ENCODE data around the gene F2R.

F2R gene

DNA sequence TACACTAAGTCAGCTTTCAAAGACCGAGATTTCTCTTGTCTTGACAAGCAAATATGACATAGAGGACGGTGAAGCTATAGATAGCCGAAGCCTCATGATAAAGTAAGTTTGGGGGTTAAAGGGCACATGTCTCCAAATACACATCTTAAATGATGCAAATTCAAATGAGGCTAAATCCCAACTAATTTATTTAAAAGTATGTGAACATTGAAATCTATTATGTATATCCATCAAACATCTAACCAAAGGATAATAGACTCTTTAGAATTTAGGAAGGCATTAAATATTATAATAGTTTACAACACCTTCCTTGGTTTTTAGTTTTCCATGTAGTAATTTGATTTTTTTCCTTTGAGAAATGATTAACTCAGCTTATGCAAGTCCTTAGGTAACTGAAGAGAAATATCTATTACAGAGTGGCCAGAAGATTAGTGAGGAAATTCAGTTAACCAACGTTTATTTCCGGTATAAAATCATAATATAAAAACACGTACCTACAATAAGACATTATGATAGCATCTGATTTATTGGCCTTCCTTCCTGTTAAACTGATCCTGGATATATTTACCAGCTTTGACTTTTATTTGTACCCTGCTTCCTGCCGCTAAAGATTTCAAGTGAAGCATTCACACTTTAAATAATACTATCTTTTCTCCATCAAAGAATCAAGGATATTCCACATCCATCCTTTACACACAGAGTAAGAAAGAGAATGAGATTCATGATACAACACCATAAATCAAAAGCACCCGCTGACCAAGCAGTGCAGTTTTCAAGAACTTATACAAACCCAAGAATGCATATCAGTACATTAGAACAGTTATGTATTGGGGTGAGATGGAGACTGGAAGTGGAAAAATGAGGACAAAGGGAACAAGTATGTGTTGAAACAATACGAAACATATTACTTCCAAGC, 31.9 kb upstream of the F2R start:
- TF ChIP-seq, protein P1, sequence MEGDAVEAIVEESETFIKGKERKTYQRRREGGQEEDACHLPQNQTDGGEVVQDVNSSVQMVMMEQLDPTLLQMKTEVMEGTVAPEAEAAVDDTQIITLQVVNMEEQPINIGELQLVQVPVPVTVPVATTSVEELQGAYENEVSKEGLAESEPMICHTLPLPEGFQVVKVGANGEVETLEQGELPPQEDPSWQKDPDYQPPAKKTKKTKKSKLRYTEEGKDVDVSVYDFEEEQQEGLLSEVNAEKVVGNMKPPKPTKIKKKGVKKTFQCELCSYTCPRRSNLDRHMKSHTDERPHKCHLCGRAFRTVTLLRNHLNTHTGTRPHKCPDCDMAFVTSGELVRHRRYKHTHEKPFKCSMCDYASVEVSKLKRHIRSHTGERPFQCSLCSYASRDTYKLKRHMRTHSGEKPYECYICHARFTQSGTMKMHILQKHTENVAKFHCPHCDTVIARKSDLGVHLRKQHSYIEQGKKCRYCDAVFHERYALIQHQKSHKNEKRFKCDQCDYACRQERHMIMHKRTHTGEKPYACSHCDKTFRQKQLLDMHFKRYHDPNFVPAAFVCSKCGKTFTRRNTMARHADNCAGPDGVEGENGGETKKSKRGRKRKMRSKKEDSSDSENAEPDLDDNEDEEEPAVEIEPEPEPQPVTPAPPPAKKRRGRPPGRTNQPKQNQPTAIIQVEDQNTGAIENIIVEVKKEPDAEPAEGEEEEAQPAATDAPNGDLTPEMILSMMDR (IDR thresholded peaks at IDR 0.05; ENCODE audit: low read depth, low read length, missing control alignments), result no peak
- in situ Hi-C loops (cut with HindIII; ENCODE audit: low sequenced_read_pairs), result no loop called here
- no peak overlapping the region for H3K4me3 ChIP-seq (ENCODE audit: low read depth, low read length)
- DNase-seq (ENCODE audit: low read depth), result no peak

DNA sequence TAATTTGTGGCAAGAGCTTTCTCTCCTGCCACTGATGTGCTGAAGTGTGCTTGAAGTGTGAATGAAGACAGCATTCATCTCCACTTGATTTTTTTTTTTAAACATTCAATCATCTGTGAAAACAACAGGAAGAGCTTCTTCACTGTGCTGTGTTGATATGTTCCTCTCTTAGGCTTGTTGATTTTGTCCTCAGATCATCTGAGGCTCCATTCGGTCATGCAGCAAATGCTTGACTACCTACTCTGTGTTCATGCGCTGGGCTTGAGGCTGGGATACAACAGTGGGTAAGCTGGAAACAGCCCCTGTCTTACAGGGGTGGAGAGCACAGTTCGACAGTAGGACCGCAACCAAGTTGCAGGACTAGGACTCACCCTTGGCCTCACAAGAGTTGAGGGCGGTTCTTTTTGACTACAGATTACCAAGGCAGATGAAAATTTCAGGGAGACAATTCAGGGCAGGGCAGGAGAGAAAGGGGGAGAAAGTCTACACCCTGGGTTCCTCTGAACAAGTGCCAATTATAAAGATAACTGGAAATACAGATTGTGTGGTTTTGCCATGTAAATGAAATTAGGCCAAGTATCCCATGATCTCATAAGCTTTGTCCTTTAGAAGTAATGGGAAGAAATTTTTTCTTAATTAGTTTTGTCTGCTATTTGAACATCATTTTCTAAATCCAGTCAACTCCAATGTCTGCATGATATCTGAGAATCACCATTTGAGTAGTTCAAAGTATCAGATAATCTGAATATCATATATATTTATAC, 31.0 kb upstream of the F2R start:
- no peak overlapping the region for H3K4me3 ChIP-seq (ENCODE audit: low read depth, low read length)
- no peak for DNase-seq (ENCODE audit: low read depth)
- in situ Hi-C loops (cut with HindIII; ENCODE audit: low sequenced_read_pairs), result no loop called here
- TF ChIP-seq, protein P1 (IDR thresholded peaks at IDR 0.05; ENCODE audit: low read depth, low read length, missing control alignments), result no peak

DNA sequence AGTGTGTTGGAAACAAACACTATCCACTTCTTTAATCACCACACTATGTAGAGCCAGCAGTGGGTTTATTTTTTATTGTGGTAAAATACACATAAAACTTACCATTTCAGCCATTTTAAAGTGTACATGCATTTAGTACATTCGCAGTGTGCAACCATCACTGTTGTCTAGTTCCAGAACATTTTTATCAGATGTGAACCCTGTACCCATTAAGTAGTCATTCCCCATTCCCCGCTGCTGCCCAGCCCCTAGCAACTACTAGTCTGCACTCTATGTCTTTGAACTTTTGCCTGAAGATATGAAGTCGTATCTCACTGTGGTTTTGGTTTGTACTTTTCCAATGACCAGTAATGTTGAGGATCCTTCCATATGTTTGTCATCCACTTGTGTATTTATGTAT, 30.2 kb upstream of the F2R start:
- no peak overlapping the region for H3K4me3 ChIP-seq (ENCODE audit: low read depth, low read length)
- in situ Hi-C loops (cut with HindIII; ENCODE audit: low sequenced_read_pairs), result no loop called here
- no peak for DNase-seq (ENCODE audit: low read depth)
- TF ChIP-seq, protein P1 (IDR thresholded peaks at IDR 0.05; ENCODE audit: low read depth, low read length, missing control alignments), result no peak

DNA sequence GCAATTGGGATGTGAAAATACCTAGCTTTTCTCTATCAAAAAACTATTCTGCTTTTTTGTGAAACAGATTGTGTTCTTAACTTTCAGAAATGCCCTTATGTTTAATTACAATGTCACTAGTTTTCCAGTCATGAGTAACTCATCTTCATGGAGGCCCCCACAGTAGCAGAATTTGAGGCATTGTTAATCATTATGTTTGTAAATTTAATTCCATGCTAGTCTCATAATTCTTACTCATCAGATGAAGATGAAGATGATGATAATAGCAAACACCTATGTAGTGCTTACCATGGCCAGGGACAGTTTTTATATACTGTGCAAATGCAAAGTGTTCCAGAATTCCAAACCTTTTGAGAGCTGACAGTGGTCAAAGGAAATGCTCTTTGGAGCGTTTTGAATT, 27.7 kb upstream of the F2R start:
- in situ Hi-C loops (cut with HindIII; ENCODE audit: low sequenced_read_pairs), result no loop called here
- no peak for DNase-seq (ENCODE audit: low read depth)
- H3K4me3 ChIP-seq (ENCODE audit: low read depth, low read length), result no peak overlapping the region
- TF ChIP-seq, protein P1 (IDR thresholded peaks at IDR 0.05; ENCODE audit: low read depth, low read length, missing control alignments), result no peak

DNA sequence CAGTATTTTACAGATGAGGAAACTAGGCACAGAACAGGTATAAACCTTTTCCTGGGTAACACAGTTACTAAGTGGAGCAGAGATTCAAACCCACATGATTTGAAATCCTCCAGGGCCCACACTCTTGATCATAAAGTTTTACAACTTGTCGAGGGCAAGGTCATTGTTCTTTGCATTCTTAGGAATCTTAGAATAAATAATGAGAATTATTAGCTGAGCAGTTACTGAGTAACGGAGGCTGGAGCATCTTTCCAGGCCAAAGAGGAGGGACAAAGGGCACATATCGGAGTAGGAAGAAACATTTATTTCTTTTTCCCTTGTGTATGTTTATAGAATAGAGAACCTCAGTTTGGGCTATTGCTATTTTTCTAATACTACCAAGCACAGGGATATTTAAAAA, 27.1 kb upstream of the F2R start:
- no peak for DNase-seq (ENCODE audit: low read depth)
- H3K4me3 ChIP-seq (ENCODE audit: low read depth, low read length), result no peak overlapping the region
- in situ Hi-C loops (cut with HindIII; ENCODE audit: low sequenced_read_pairs), result no loop called here
- TF ChIP-seq, protein P1 (IDR thresholded peaks at IDR 0.05; ENCODE audit: low read depth, low read length, missing control alignments), result no peak

DNA sequence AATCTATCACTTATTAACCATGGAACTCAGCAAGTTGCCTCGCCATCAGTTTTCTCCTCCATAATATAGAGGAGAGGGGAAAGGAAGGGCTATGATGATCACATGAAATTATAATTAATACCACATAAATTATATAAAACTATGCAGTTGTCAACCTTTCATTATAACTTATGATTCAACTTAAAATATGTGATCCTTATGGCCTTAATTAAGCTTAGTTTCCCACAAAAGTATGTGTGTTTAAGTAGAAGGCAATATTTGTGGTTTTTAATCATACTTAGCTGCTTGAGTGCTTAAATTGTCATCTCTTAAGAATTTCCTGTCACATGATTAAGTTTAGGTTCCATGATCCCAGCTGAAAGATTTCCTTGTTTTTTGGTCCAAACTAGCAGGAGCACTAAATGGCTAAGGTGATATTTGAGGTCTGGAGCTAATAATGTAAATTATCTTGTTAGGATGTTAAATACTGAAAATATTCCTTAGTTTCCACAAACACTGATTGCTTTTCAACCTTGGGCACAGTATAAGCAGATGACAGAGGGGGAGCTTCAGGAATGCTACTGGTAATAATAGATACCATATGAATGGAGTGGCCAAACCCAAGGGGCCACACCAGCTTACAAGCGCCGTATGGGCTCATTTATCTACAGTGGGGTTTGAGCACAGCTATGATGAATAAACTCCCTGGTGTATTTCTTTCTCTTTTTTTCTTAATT, 26.4 kb upstream of the F2R start:
- in situ Hi-C loops (cut with HindIII; ENCODE audit: low sequenced_read_pairs), result no loop called here
- TF ChIP-seq, protein P1 (IDR thresholded peaks at IDR 0.05; ENCODE audit: low read depth, low read length, missing control alignments), result no peak
- peak; percentile 88 for DNase-seq (ENCODE audit: low read depth)

More for the DNA sequence above, 26.4 kb upstream of the F2R start:
- H3K4me3 ChIP-seq (ENCODE audit: low read depth, low read length), result no peak overlapping the region
